HG02678 (cell line): ENCODE results near the gene TRIM24.
A peak's percentile ranks its signal among the peaks of the same experiment; 100 is the strongest.
"Not testable (repeated sequence)": the region's sequence is repeated elsewhere in the genome, so short reads cannot be mapped to it uniquely, and the experiment has no call there.

Experiments
- ATAC-seq: cut with Tn5 transposase; IDR thresholded peaks from one replicate; pipeline ENCODE4 v1.9.1; 2021; ENCODE audit warnings: mild to moderate bottlenecking, moderate library complexity; ENCODE audit not compliant: unreplicated experiment

Gene TRIM24

GRCh38 chr7:138459413-138460175, 465 bp upstream of the TRIM24 start:
- ATAC-seq, result peak; percentile 76

- peak; percentile 36 for ATAC-seq
Observed at GRCh38 chr7:138460649-138461607, 869 bp downstream of the TRIM24 start.

- not testable (repeated sequence) for ATAC-seq
Observed at GRCh38 chr7:138463291-138463618, 3.2 kb downstream of the TRIM24 start.

- ATAC-seq, result no peak
Observed at GRCh38 chr7:138465046-138465445, 5.0 kb downstream of the TRIM24 start.

GRCh38 chr7:138466069-138466756, 6.2 kb downstream of the TRIM24 start:
- peak; percentile 88 for ATAC-seq

- ATAC-seq, result no peak
Observed at GRCh38 chr7:138468244-138469123, 8.4 kb downstream of the TRIM24 start.

- no peak for ATAC-seq
Observed at GRCh38 chr7:138470391-138471157, 10.5 kb downstream of the TRIM24 start.

- ATAC-seq, result no peak
Observed at GRCh38 chr7:138472292-138473079, 12.4 kb downstream of the TRIM24 start.

GRCh38 chr7:138475377-138475776, 15.3 kb downstream of the TRIM24 start:
- ATAC-seq, result no peak

GRCh38 chr7:138477081-138477578, 17.1 kb downstream of the TRIM24 start:
- ATAC-seq, result no peak

- no peak for ATAC-seq
Observed at GRCh38 chr7:138477581-138477980, 17.5 kb downstream of the TRIM24 start.

GRCh38 chr7:138478499-138478908, 18.4 kb downstream of the TRIM24 start:
- ATAC-seq, result peak; percentile 73

- ATAC-seq, result no peak
Observed at GRCh38 chr7:138480527-138480926, 20.5 kb downstream of the TRIM24 start.

GRCh38 chr7:138481447-138482380, 21.7 kb downstream of the TRIM24 start:
- ATAC-seq, result no peak

- no peak for ATAC-seq
Observed at GRCh38 chr7:138483531-138483930, 23.5 kb downstream of the TRIM24 start.

- not testable (repeated sequence) for ATAC-seq
Observed at GRCh38 chr7:138485508-138485907, 25.4 kb downstream of the TRIM24 start.

- ATAC-seq, result not testable (repeated sequence)
Observed at GRCh38 chr7:138489139-138489538, 29.1 kb downstream of the TRIM24 start.
